Measurements from ENCODE around the gene MRC2.

Gene MRC2

GRCh38 chr17:62597150-62597549, 30.3 kb upstream of the MRC2 start:
- Histone ChIP-seq H3K27ac (replicated peaks) (no peak overlapping the region), H3K4me3 (replicated peaks; ENCODE audit: insufficient read depth, low read length) (no peak overlapping the region), H3K27me3 (ENCODE audit: insufficient read depth, poor library complexity, severe bottlenecking) (no peaks in the 10 kb centered on the region)
- DNase-seq (ENCODE audit: low read depth in 1 of 2, low spot score in 1 of 2): no peak
- TF ChIP-seq REST (IDR thresholded peaks at IDR 0.05; ENCODE audit: insufficient replicate concordance, low read depth) (no peak), CTCF (IDR thresholded peaks at IDR 0.05; ENCODE audit: insufficient read depth, low read length) (no peak), POLR2AphosphoS5 (IDR thresholded peaks at IDR 0.05; ENCODE audit: low read depth) (no peak), GABPA (IDR thresholded peaks at IDR 0.05; ENCODE audit: low read depth) (no peak), SPI1 (IDR thresholded peaks at IDR 0.05; ENCODE audit: borderline replicate concordance, low read depth) (no peak)

DNA sequence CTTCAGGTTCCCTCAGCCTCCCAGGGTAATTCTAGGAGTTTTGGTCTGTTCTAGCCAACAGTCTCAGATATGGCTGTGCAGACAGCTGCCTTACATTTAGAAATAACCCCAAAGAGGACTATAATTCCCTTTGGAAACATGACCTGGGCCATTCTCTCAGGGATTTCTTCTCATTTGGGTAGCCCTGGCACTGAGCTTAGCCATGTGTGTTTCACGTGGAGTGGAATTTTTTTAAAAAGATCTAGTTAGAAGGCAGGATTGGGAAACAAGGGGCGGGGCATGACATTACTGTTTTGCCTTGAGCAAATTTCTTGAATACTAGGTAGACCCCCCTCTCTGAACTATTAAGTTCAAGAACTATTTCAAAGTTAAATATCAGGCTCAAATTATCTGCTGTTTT, 29.6 kb upstream of the MRC2 start:
- no peak for DNase-seq (ENCODE audit: low read depth in 1 of 2, low spot score in 1 of 2)
- Histone ChIP-seq H3K27ac (replicated peaks) (no peak overlapping the region), H3K4me3 (replicated peaks; ENCODE audit: insufficient read depth, low read length) (no peak overlapping the region), H3K27me3 (ENCODE audit: insufficient read depth, poor library complexity, severe bottlenecking) (no peaks in the 10 kb centered on the region)
- TF ChIP-seq POLR2AphosphoS5 (IDR thresholded peaks at IDR 0.05; ENCODE audit: low read depth) (no peak), SPI1 (IDR thresholded peaks at IDR 0.05; ENCODE audit: borderline replicate concordance, low read depth) (no peak), REST (IDR thresholded peaks at IDR 0.05; ENCODE audit: insufficient replicate concordance, low read depth) (no peak), GABPA (IDR thresholded peaks at IDR 0.05; ENCODE audit: low read depth) (no peak)

GRCh38 chr17:62599964-62600657, 27.4 kb upstream of the MRC2 start:
- Histone ChIP-seq H3K27ac (replicated peaks) (no peak overlapping the region), H3K27me3 (ENCODE audit: insufficient read depth, poor library complexity, severe bottlenecking) (no peaks in the 10 kb centered on the region), H3K4me3 (replicated peaks; ENCODE audit: insufficient read depth, low read length) (no peak overlapping the region)
- TF ChIP-seq POLR2AphosphoS5 (IDR thresholded peaks at IDR 0.05; ENCODE audit: low read depth) (no peak), CTCF (IDR thresholded peaks at IDR 0.05; ENCODE audit: insufficient read depth, low read length) (no peak), SPI1 (IDR thresholded peaks at IDR 0.05; ENCODE audit: borderline replicate concordance, low read depth) (no peak), REST (IDR thresholded peaks at IDR 0.05; ENCODE audit: insufficient replicate concordance, low read depth) (no peak), GABPA (IDR thresholded peaks at IDR 0.05; ENCODE audit: low read depth) (no peak)
- DNase-seq (ENCODE audit: low read depth in 1 of 2, low spot score in 1 of 2): no peak

Data from HL-60 (cell line).